ENCODE measurements around the gene EWSR1. TPM values are rescaled to one million over a fixed set of nuclear protein-coding genes. Genes with fewer than 3 reads are reported as not detected.

Gene EWSR1
- total and polyA plus RNA-seq, 2 donors (not counting 3 experiments of a cell fraction or from before 2014, with no cell fraction given): 305 to 588 TPM

DNA sequence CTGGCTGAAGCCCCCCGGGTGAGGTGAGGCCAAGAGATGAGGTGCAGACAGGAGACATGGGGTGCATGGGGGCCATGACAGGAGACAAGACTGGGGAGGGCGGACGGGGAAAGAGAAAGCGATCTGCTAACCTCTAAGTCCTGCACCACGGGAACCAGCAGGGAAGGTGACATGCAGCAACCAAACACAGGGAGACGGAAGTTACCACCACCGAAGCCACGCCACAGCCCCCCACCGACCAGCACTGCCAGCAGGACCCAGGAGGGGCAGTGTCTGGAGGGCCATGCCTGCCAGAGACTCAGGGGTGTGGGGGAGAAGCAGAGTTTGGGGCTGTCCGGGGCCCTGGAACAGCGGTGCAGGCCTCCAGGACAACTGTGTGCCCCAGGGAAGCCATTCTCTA is 61.5 kb downstream of the EWSR1 start:
- POLR2A ChIA-PET: no interaction called here
- CTCF ChIA-PET: no interaction called here
- intact Hi-C loops (cut with micrococcal nuclease): no loop called here
- no peak for DNase-seq (ENCODE audit: low read depth, low spot score)
- Histone ChIP-seq H4K20me1 (replicated peaks; ENCODE audit: control insufficient read depth, extremely low read depth, insufficient read depth, low read length) (no peaks in the 10 kb centered on the region), H3K36me3 (ENCODE audit: control insufficient read depth in 2 of 2, extremely low read depth in 1 of 2, insufficient read depth in 2 of 2, low read length in 2 of 2) (peaks cover 4 to 46% of the 10 kb centered on the region in 2 experiments), H3K4me1 (ENCODE audit: control insufficient read depth, extremely low read depth, insufficient read depth, low read length) (peaks cover 10% of the 10 kb centered on the region), H3K4me2 (ENCODE audit: insufficient read depth, low read length) (no peak overlapping the region), H3K27ac (ENCODE audit: insufficient read depth, low read depth, low read length) (no peak overlapping the region), H3K9ac (replicated peaks; ENCODE audit: extremely low read depth, insufficient read depth, low read length) (no peak overlapping the region), H3K79me2 (ENCODE audit: control insufficient read depth, insufficient read depth, low read length) (no peaks in the 10 kb centered on the region), H3K9me3 (replicated peaks; ENCODE audit: control insufficient read depth, insufficient read depth, low read length) (no peaks in the 10 kb centered on the region), H3K9me1 (replicated peaks; ENCODE audit: control insufficient read depth, extremely low read depth, insufficient read depth, low read length) (no peaks in the 10 kb centered on the region), H3K4me3 (replicated peaks in 1 of 3; ENCODE audit: insufficient read depth in 1 of 3, low read depth in 1 of 3, low read length in 3 of 3) (no peak overlapping the region), H3K27me3 (ENCODE audit: control insufficient read depth in 2 of 2, insufficient read depth in 2 of 2, low read length in 2 of 2) (no peaks in the 10 kb centered on the region), H2AFZ (ENCODE audit: low read depth, low read length) (no peak overlapping the region)
- BruUV-seq (replicated peaks): no TSS peak
- no peak for TF ChIP-seq POLR2A (IDR thresholded peaks at IDR 0.05; ENCODE audit: low read depth, low read length)
- TF ChIP-seq GATA2 (IDR thresholded peaks at IDR 0.05; ENCODE audit: insufficient read depth, insufficient read length, low read depth, low read length): no peak
- no peak for TF ChIP-seq EZH2 (IDR thresholded peaks at IDR 0.05; ENCODE audit: borderline replicate concordance, low read depth, low read length, severe bottlenecking)
- TF ChIP-seq, protein P1, sequence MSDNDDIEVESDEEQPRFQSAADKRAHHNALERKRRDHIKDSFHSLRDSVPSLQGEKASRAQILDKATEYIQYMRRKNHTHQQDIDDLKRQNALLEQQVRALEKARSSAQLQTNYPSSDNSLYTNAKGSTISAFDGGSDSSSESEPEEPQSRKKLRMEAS (IDR thresholded peaks at IDR 0.05; ENCODE audit: insufficient read depth, insufficient read length): no peak
- no peak for TF ChIP-seq MYC (IDR thresholded peaks at IDR 0.05; ENCODE audit: low read depth, low read length)
- TF ChIP-seq, protein P2, sequence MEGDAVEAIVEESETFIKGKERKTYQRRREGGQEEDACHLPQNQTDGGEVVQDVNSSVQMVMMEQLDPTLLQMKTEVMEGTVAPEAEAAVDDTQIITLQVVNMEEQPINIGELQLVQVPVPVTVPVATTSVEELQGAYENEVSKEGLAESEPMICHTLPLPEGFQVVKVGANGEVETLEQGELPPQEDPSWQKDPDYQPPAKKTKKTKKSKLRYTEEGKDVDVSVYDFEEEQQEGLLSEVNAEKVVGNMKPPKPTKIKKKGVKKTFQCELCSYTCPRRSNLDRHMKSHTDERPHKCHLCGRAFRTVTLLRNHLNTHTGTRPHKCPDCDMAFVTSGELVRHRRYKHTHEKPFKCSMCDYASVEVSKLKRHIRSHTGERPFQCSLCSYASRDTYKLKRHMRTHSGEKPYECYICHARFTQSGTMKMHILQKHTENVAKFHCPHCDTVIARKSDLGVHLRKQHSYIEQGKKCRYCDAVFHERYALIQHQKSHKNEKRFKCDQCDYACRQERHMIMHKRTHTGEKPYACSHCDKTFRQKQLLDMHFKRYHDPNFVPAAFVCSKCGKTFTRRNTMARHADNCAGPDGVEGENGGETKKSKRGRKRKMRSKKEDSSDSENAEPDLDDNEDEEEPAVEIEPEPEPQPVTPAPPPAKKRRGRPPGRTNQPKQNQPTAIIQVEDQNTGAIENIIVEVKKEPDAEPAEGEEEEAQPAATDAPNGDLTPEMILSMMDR (IDR thresholded peaks at IDR 0.05; ENCODE audit: extremely low read depth in 1 of 2, insufficient read depth in 1 of 2, low read depth in 1 of 2, low read length in 2 of 2): no peak
- no peak for TF ChIP-seq JUN (IDR thresholded peaks at IDR 0.05; ENCODE audit: borderline replicate concordance, insufficient read depth, insufficient read length, low read depth)
- FAIRE-seq: no peak
- dilution Hi-C loops (cut with MboI; ENCODE audit: extremely low pct_ligation_motif_present, low sequenced_read_pairs): no loop called here

Data from endothelial cell of umbilical vein (primary cell).